SK-N-SH (cell line): ENCODE data around the gene SEMA3A.

Experiments used
- EP300 ChIP-seq, 2 experiments: IDR thresholded peaks; 2 replicates each; pipeline versions ENCODE4 v1.4.0 to v1.6.1; 2012; ENCODE audit warnings: borderline replicate concordance in 1 of 2, low read depth in 1 of 2, low read length in 1 of 2
- EZH2phosphoT487 ChIP-seq: fragments of 200-600 bp; sonication (generic); IDR thresholded peaks from 2 replicates; pipeline ENCODE4 v1.6.1; 2017; ENCODE audit warnings: low read depth, mixed run types, mild to moderate bottlenecking, antibody characterized with exemption, moderate library complexity, borderline replicate concordance
- GABPA ChIP-seq: IDR thresholded peaks from 2 replicates; pipeline ENCODE4 v1.4.0; 2012; ENCODE audit warnings: low read depth, mild to moderate bottlenecking
- JUND ChIP-seq: IDR thresholded peaks from 2 replicates; pipeline ENCODE4 v1.4.0; 2012
- MAX ChIP-seq: IDR thresholded peaks from 2 replicates; pipeline ENCODE4 v1.4.0; 2012; ENCODE audit warnings: low read depth
- NRF1 ChIP-seq: IDR thresholded peaks from 2 replicates; pipeline ENCODE4 v1.6.1; 2012; ENCODE audit warnings: low read depth, mild to moderate bottlenecking, low read length
- RFX5 ChIP-seq: IDR thresholded peaks from 2 replicates; pipeline ENCODE4 v1.6.1; 2012; ENCODE audit warnings: mild to moderate bottlenecking, improper control_type of control experiment, low read length
- SIN3A ChIP-seq: IDR thresholded peaks from 2 replicates; pipeline ENCODE4 v1.6.1; 2012; ENCODE audit warnings: low read depth, mild to moderate bottlenecking, low read length, moderate library complexity, borderline replicate concordance
- SMC3 ChIP-seq: IDR thresholded peaks from 2 replicates; pipeline ENCODE4 v1.6.1; 2012; ENCODE audit warnings: low read depth, low read length, improper control_type of control experiment
- TCF12 ChIP-seq: IDR thresholded peaks from 2 replicates; pipeline ENCODE4 v1.4.0; 2012
- USF2 ChIP-seq: fragments of 150-350 bp; IDR thresholded peaks from 2 replicates; pipeline ENCODE4 v1.6.1; 2017; ENCODE audit warnings: antibody characterized with exemption, low read length, low read depth, borderline replicate concordance
- YY1 ChIP-seq: IDR thresholded peaks from 2 replicates; pipeline ENCODE4 v1.4.0; 2012; ENCODE audit warnings: low read depth, mild to moderate bottlenecking
- TF ChIP-seq, protein P1 (sequence below): IDR thresholded peaks from 2 replicates; pipeline ENCODE4; 2012
- TF ChIP-seq, protein P2 (sequence below): fragments of 200-600 bp; sonication (generic); IDR thresholded peaks from 2 replicates; pipeline ENCODE4 v1.6.1; 2017; ENCODE audit warnings: antibody characterized with exemption, mild to moderate bottlenecking, moderate library complexity

DNA sequence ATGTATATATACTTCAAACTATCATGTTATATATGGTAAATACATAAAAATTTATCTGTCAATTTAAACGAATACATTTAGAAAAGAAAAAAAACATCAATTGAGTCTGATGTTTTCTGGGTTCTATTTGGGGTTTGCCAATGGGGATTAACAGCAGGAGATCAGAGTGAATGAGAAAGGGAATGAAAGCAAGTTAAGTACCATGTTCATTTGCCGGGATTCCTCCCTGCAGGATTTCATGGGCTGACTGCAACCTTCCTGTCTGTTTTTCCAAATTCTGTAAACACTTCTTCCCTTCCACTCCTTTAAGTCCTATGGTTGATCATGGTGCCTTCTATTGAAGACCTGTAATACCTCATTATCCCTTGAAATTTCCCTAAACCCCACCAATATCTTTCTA lies 33.9 kb upstream of the SEMA3A start:
- TF ChIP-seq, protein P1, sequence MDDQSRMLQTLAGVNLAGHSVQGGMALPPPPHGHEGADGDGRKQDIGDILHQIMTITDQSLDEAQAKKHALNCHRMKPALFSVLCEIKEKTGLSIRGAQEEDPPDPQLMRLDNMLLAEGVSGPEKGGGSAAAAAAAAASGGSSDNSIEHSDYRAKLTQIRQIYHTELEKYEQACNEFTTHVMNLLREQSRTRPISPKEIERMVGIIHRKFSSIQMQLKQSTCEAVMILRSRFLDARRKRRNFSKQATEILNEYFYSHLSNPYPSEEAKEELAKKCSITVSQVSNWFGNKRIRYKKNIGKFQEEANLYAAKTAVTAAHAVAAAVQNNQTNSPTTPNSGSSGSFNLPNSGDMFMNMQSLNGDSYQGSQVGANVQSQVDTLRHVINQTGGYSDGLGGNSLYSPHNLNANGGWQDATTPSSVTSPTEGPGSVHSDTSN = no peak
- no peak for TF ChIP-seq JUND
- no peak for TF ChIP-seq GABPA
- TF ChIP-seq, protein P2, sequence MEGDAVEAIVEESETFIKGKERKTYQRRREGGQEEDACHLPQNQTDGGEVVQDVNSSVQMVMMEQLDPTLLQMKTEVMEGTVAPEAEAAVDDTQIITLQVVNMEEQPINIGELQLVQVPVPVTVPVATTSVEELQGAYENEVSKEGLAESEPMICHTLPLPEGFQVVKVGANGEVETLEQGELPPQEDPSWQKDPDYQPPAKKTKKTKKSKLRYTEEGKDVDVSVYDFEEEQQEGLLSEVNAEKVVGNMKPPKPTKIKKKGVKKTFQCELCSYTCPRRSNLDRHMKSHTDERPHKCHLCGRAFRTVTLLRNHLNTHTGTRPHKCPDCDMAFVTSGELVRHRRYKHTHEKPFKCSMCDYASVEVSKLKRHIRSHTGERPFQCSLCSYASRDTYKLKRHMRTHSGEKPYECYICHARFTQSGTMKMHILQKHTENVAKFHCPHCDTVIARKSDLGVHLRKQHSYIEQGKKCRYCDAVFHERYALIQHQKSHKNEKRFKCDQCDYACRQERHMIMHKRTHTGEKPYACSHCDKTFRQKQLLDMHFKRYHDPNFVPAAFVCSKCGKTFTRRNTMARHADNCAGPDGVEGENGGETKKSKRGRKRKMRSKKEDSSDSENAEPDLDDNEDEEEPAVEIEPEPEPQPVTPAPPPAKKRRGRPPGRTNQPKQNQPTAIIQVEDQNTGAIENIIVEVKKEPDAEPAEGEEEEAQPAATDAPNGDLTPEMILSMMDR = no peak
- no peak for TF ChIP-seq NRF1
- no peak for TF ChIP-seq EZH2phosphoT487
- no peak for TF ChIP-seq RFX5
- TF ChIP-seq SMC3 = no peak
- TF ChIP-seq SIN3A = no peak
- TF ChIP-seq EP300 (IDR thresholded peaks at IDR 0.05; ENCODE audit: borderline replicate concordance in 1 of 2, low read depth in 1 of 2, low read length in 1 of 2) = no peak
- no peak for TF ChIP-seq TCF12
- TF ChIP-seq YY1 = no peak
- no peak for TF ChIP-seq MAX
- no peak for TF ChIP-seq USF2
